Measurements from ENCODE around the gene SEMA6C.

The SEMA6C gene

GRCh38 chr1:151159373-151159772 lies 12.9 kb upstream of the SEMA6C start:
- DNase-seq (ENCODE audit: low read depth) = no peak

GRCh38 chr1:151158751-151159251 lies 12.4 kb upstream of the SEMA6C start:
- DNase-seq (ENCODE audit: low read depth) = no peak

GRCh38 chr1:151158326-151158725 lies 11.9 kb upstream of the SEMA6C start:
- no peak for DNase-seq (ENCODE audit: low read depth)

- DNase-seq (ENCODE audit: low read depth) = no peak
Observed at GRCh38 chr1:151157067-151157531, 10.7 kb upstream of the SEMA6C start.

GRCh38 chr1:151156515-151156819 lies 10.0 kb upstream of the SEMA6C start, which contains the start of gene TNFAIP8L2:
Gene TNFAIP8L2 (plus strand): TSS chr1:151156649. CDS start chr1:151158698, 2,049 bp downstream.
- DNase-seq (ENCODE audit: low read depth) = no peak

GRCh38 chr1:151147665-151148064 lies 1.2 kb upstream of the SEMA6C start:
- DNase-seq (ENCODE audit: low read depth) = no peak

- DNase-seq (ENCODE audit: low read depth) = no peak
Observed at GRCh38 chr1:151147132-151147503, 687 bp upstream of the SEMA6C start.

- no peak for DNase-seq (ENCODE audit: low read depth)
Observed at GRCh38 chr1:151146072-151146411, 389 bp downstream of the SEMA6C start.

GRCh38 chr1:151145304-151146071 lies 943 bp downstream of the SEMA6C start:
- no peak for DNase-seq (ENCODE audit: low read depth)

GRCh38 chr1:151144474-151145303 lies 1.7 kb downstream of the SEMA6C start:
- DNase-seq (ENCODE audit: low read depth) = no peak

GRCh38 chr1:151143986-151144385 lies 2.4 kb downstream of the SEMA6C start:
- DNase-seq (ENCODE audit: low read depth) = no peak

- DNase-seq (ENCODE audit: low read depth) = no peak
Observed at GRCh38 chr1:151143057-151143435, 3.4 kb downstream of the SEMA6C start.

- no peak for DNase-seq (ENCODE audit: low read depth)
Observed at GRCh38 chr1:151142411-151143056, 3.9 kb downstream of the SEMA6C start.

GRCh38 chr1:151137789-151138188 lies 8.6 kb downstream of the SEMA6C start:
- DNase-seq (ENCODE audit: low read depth) = no peak

- DNase-seq (ENCODE audit: low read depth) = no peak
Observed at GRCh38 chr1:151135433-151136385, 10.7 kb downstream of the SEMA6C start.

- DNase-seq (ENCODE audit: low read depth) = no peak
Observed at GRCh38 chr1:151134991-151135390, 11.4 kb downstream of the SEMA6C start.

GRCh38 chr1:151134396-151134795 lies 12.0 kb downstream of the SEMA6C start:
- DNase-seq (ENCODE audit: low read depth) = no peak

- no peak for DNase-seq (ENCODE audit: low read depth)
Observed at GRCh38 chr1:151133018-151133806, 13.2 kb downstream of the SEMA6C start.

- DNase-seq (ENCODE audit: low read depth) = no peak
Observed at GRCh38 chr1:151132335-151133017, 14.0 kb downstream of the SEMA6C start.

- no peak for DNase-seq (ENCODE audit: low read depth)
Observed at GRCh38 chr1:151131701-151132334, 14.6 kb downstream of the SEMA6C start.
